ENCODE results near the gene INIP. TPM values are rescaled to one million over a fixed set of nuclear protein-coding genes. Genes with fewer than 3 reads are reported as not detected.
A peak's percentile ranks its signal among the peaks of the same experiment; 100 is the strongest.
"Not testable (repeated sequence)": the region's sequence is repeated elsewhere in the genome, so short reads cannot be mapped to it uniquely, and the experiment has no call there.

The INIP gene
- polyA plus RNA-seq, 3 donors = 33.1 to 36.2 (median 36.1) TPM

DNA sequence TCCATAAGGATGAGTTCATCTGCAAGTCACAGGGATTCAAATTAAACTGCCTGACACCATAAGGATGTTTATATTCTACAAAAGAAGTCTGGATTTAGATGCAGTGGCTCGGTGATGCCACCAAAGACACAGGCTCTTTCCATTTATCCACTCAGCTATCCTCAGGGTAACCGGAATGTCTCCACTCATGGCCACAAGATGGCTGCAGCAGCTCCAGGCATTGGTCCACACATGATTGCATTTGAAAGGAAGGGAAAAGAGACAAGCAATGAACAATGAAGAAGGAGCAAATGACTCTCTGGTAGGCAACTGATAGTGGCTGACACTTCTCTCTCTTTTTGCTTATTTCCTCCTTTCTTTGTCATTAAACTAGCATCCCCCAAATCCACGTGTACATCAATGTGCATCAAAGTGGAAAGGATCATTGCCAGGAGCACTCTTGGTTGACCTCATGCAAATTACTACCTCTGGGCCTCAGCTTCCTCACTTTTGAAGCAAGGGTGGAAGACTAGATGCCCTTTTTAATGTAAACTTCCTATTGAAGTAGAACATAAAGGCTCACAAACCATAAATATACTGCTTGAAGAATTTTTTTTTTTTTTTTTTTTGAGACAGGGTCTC lies 25.4 kb upstream of the INIP start:
- no peak for DNase-seq (ENCODE audit: low read depth in 3 of 3, low spot score in 2 of 3)

DNA sequence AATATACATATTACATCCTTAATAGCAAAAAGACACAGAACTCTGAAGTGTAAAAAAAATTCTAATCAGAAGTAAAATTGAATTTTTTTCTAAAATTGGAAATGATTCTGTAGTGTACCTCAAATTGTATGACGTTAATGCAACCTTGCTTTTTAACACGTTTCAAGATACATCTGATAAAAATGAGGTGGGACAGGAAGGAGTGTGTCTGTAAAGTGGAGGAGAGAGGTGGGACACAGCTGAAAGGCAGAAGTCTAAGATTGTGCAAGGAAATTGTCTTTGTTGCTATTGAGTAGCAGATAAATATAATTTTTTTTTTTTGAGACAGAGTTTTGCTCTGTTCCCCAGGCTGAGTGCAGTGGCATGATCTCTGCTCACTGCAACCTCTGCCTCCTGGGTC lies 17.0 kb upstream of the INIP start:
- no peak for DNase-seq (ENCODE audit: low read depth in 3 of 3, low spot score in 2 of 3)

DNA sequence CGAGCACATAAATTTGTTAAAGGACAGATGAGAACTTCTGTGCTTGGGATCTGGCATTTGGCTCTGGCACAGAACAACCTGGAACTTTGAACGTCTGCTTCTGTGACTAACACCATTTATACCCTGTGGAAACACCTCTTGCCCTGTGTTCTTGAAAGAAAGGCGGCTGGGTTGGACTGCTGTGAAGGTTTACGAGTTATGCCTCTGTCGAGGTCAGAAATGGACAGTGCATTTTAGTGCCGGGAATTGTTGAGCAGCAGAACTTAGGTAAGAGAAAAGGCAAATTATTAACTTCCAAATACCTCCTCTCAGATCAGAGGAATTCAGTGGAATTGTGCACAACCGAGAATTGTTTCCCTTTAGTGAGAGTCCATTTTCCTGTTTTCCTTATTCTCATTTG lies 14.1 kb upstream of the INIP start:
- DNase-seq (ENCODE audit: low read depth in 3 of 3, low spot score in 2 of 3) = no peak

DNA sequence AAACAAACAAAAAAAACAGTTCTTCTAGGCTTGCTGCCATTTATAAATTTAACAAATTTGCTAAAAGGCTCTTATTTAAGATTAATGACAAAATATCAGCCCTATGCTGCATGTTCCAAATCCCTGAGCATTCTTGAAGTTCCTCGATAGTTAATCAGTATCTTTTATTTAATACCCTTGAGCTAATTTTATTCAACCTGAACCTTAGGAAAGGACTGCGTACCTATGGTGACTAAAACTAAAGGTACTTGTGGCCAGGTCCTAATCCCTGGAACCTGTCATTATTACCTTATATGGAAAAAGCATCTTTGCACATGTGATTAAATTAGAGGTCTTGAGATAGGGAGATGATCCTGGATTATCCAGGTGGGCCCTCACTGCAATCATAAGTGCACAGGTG lies 10.5 kb upstream of the INIP start:
- no peak for DNase-seq (ENCODE audit: low read depth in 3 of 3, low spot score in 2 of 3)

DNA sequence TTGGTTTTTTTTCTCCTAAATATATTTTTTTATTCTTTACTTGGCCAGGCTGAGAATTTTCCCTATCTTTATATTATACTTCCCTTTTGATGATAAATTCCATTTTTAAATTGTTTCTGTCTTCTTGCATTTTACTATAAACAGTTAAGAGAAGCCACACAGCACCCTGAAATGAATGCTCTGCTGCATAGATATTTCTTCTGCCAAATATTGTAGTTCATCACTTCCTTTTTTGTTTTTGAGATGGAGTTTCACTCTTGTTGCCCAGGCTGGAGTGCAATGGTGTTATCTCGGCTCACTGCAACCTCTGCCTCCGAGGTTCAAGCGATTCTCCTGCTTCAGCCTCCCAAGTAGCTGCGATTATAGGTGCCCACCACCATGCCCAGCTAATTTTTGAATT lies 8.5 kb upstream of the INIP start:
- DNase-seq (ENCODE audit: low read depth in 3 of 3, low spot score in 2 of 3) = no peak

DNA sequence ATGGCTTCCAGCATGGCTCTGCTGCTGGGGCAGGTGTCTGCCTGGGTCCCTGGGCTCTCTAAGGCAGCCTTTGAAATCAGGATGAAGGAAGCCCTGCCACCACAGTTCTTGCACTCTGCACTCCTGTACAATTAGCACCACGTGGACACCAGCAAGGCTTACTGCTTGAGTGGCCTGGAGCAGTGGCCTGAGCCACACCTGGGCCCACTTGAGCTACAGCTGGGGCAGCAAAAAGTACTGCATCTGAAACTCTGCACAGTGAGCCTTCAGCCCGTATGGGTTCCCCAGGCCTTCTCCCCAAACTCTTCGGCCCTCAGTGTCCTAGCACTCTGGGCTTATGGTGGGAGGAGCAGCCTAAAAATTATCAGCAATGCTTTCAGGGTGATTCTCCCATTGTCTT lies 8.0 kb upstream of the INIP start:
- DNase-seq (ENCODE audit: low read depth in 3 of 3, low spot score in 2 of 3) = no peak

DNA sequence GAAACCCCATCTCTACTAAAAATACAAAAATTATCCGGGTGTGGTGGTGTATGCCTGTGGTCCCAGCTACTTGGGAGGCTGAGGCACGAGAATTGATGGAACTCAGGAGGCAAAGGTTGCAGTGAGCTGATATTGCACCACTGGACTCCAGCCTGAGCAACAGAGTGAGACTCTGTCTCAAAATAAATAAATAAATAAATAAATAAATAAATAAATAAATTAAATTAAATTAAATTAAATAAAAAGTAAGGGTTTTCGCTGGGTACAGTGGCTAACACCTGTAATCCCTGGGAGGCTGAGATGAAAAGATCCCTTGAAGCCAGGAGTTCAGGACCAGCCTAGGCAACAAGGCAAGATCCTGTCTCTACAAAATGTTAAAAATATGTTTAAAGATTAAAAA lies 4.8 kb upstream of the INIP start:
- DNase-seq (ENCODE audit: low read depth in 3 of 3, low spot score in 2 of 3) = not testable (repeated sequence)

DNA sequence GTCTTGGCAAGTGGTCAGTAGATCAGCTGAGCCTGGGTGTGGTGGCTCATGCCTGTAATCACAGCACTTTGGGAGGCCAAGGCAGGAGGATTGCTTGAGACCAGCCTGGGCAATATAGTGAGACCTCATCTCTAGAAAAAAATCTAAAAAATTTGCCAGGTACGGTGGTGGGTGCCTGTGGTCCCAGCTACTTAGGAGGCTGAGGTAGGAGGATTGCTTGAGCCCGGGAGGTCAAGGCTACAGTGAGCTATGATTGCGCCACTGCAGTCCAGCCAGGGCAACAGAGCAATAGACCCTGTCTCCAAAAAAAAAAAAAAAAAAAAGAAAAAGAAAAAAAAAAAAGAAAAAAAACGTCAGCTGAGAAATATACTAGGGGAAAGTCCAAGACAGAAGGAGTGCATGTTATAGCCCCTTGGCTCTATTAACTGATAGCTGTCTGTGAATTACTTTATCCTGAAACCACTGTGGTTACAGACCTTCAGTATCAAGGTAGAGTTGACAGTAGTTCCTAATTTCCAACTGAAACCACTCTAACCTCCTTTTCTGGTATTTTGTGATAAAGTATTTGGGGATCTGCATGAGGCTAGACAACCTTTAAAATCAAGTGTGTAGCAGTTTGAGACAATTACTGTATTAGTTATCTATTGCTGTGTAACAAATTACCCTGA lies 2.3 kb upstream of the INIP start:
- DNase-seq (ENCODE audit: low read depth in 3 of 3, low spot score in 2 of 3) = no peak

DNA sequence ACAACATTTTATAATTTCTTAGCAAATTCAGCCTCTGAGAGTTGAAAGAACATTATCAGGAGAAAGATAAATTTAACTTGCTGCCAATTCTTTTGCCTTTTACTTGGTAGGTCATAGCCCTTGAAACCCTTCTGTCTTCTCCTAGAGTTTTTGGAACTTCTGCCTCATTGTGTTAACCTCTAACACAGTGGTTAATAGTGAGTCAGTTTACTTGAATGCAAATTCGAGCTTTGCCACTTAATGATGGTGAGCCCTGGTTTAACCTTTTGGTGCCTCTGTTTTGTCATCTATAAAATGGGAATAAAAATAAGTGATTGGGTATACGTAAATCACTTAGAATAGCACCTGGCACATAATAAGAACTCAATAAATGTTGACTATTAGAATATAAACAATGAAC lies 1.8 kb upstream of the INIP start:
- no peak for DNase-seq (ENCODE audit: low read depth in 3 of 3, low spot score in 2 of 3)

DNA sequence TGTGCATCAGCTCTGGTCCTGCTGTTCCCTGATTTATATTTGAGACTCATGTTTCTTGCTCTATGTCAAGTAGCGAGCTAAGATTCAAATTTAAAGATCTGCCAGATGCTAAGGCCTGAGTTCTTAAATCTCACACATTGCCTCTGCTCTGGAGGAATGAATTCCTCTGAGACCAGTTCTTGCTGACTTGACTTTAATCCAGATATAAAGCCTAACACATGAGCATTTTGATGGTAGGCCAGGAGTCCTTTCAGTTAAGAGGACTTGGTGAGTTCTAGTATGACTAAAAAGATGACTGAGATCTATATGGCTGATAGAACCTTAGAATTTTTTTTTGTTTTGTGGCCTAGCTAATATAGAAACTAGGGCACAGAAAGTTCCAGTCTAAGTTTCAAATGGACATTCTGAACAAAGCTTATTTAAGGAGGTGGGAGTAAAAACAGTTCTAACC lies 1.3 kb upstream of the INIP start:
- no peak for DNase-seq (ENCODE audit: low read depth in 3 of 3, low spot score in 2 of 3)

DNA sequence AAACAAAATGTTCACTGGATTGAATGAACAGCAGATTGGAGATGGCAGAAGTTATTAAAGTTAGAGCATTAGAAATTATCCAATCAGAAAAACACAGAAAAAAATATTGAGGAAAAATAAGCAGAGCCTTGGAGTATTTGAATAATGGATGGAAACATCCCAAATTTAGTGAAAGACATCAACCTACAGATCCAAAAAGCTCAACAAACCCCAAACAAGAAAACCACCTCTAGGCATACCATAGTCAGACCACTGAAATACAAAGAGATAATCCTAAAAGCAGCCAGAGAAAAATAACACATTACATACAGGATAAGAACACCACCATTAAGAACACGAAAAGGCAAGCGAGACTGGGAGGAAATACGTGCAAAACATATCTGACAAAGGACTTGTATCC lies 5.2 kb downstream of the INIP start:
- no peak for DNase-seq (ENCODE audit: low read depth in 3 of 3, low spot score in 2 of 3)

DNA sequence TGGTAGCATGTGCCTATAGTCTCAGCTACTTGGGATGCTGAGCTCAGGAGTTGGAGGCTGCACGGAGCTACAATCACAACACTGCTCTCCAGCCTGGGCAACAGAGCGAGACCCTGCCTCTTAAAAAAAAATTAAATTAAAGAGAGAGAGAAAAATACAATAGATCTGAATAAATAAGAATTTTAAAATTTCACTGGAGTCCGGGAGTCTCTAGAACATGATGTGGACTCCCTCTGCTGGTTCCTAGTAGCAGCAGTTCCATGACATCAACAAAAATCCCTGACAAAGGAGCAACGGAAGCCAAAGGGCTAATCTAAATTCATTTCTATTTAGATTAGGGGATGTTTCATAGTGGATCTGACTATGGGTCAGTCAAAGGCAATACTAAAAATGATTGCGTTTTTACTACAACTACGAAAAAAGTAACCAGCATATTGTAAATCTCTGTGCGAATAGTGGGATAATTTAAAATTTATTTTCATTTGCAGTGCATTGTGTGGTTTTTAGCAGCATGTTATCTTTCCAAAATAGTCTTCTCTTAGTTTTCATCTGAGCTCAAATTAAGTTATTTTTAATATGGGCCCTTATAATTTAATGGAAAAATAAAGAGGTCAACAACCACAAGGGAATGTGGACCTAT lies 6.7 kb downstream of the INIP start:
- no peak for DNase-seq (ENCODE audit: low read depth in 3 of 3, low spot score in 2 of 3)

DNA sequence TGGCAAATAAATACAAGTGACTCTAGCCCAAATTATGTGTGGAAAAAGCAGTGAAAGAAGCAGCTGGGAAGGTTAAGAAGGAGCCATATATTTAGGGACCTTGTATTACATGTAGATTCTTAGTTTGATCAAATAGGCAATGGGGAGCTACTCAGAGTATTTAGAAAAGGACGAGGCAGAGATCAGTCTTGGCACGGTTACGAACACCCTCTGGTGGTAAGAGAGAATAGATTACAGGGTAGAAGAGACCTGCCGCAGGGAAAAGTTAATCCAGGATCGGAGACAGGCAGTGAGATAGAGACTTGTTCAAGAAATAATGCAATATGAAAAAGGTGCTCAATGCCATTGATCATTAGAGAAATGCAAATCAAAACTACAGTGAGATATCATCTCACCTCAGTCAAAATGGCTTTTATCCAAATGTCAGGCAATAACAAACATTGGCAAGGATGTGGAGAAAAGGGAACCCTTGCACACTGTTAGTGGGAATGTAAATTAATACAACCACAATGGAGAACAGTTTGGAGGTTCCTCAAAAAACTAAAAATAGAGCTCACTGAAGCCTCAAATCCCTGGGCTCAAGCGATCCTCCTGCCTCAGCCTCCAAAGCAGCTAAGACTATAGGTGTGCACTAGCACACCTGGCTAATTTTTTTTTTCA lies 12.0 kb downstream of the INIP start:
- DNase-seq (ENCODE audit: low read depth in 3 of 3, low spot score in 2 of 3) = peak in 1 of 3 donors; percentile 27

DNA sequence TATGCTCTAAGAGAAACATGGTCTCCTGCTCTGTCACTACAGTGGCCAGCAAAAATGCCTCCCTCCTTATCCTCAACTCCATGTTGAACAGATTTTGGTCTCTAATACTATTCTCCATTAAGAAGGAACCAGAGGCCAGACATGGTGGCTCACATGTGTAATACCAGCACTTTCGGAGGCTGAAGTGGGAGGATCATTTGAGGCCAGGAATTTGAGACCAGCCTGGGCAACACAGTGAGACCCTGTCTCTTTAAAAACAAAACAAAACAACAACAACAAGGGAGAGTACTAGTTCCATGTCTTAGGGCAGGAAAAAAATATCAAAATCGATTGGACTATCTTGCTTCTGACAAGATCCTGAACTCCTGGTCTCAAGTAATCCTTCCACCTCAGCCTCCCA lies 14.6 kb downstream of the INIP start:
- no peak for DNase-seq (ENCODE audit: low read depth in 3 of 3, low spot score in 2 of 3)

DNA sequence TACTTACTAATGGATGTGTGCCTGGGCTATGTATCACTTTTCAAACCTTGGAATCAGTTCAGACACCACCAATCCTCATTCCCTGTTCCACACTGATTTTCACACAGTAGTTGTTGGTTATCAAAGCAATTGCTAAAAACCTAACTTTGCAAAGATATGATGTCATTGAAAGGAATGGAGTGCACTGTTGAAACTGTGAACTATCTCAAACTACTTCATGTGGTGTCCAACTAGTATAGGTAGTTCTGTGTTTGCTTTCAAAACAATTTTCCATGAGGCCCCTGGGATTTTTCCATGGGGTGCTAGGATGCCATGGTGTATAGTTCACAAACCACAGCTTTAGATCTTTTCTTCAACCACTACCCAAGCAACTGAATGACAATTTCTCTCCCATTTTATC lies 17.8 kb downstream of the INIP start:
- DNase-seq (ENCODE audit: low read depth in 3 of 3, low spot score in 2 of 3) = no peak

DNA sequence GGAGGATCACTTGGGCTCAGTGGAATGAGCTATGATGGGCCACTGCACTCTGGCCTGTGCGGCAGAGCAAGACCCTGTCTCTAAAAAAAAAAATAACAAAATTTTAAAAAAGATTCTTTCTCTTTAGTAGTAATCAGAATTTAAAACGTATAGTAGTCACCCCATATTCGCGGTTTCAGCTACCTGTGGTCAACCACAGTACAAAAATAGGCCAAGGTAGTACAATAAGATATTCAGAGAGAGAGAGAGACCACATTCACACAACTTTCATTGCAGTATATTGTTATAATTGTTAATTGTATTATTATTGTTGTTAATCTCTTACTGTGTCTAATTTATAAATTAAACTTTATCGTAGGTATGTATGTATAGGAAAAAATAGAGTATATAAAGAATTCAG lies 18.7 kb downstream of the INIP start:
- no peak for DNase-seq (ENCODE audit: low read depth in 3 of 3, low spot score in 2 of 3)

DNA sequence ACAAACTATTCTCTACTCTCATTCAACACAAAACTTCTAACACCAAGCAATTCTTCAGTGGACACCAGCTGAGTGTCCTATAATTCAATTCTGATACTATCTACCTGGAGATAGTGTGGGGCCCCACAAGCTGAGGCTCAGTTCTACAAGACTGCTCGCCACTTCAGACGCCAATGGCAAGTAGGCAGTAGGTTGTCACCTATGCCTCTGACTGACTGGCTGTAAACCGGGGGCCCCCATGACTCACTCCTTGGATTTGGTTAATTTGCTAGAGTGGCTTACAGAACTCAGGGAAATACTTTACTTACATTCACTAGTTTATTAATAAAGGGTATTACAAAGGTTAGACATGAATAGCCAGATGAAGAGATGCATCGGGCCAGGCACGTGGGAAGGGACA lies 21.5 kb downstream of the INIP start:
- no peak for DNase-seq (ENCODE audit: low read depth in 3 of 3, low spot score in 2 of 3)

DNA sequence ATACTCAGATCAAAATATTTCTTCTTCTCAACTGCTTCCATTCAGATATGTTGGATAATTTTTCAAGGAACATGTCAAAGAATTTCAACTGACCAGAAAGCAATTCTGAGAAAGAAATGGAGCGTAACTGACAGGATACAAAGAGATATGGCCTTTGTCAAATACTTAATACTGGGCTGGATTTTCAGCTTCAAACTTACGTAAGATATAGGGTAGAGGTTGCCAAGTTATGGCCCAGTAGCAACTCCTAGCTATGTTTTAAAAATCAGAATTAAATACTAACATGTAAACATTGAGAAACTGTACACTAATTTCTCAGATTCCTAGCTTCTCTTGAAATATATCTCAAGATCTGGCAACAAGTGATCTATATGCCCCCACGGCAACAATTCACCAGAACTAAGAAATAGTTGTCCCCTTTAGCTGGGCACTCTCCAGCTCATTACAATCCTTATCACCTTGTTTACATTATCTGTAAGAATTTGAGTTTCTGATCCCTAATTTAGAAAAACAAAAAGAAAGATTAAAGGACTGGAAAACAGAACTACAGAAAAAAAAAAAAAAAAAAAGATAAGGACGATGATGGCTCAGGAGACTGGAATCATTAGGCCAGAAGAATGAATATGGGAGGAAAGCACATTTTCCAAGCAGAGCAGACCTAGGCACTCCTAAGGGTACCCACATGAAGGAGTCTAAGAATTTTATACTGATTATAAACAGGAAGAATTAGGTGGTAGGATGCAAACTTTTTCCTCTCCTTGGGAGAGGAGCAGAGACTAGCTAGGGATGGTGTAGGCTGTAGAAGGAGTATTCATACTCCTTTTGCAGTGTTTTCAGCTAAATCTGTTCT lies 23.0 kb downstream of the INIP start:
- DNase-seq (ENCODE audit: low read depth in 3 of 3, low spot score in 2 of 3) = no peak

DNA sequence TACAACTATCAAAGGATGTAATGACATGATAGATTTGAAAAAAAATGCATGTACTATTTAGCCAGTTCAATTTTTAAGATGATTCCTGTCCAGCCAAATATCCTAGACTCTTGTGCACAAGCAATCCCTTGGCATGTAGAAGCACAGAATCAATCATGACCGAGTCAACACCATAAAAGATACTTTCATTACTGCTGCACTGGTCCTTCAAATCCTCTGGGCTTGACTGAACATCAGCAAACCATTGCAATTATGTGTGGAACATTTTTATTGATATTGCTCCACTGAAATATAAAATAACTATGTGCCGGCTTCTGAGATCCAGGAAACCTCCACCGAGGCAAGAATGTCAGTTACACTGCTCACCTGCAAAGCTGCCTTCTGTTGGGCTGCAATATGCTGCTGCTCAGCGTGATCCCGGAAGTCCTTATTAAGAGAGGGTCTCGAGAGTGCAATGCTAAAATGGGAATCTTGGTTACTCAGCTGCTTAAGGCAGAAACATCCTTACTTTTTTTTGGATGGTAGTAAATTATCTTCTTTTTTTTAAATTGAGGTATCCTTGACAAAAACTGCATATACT lies 28.7 kb downstream of the INIP start:
- no peak for DNase-seq (ENCODE audit: low read depth in 3 of 3, low spot score in 2 of 3)

DNA sequence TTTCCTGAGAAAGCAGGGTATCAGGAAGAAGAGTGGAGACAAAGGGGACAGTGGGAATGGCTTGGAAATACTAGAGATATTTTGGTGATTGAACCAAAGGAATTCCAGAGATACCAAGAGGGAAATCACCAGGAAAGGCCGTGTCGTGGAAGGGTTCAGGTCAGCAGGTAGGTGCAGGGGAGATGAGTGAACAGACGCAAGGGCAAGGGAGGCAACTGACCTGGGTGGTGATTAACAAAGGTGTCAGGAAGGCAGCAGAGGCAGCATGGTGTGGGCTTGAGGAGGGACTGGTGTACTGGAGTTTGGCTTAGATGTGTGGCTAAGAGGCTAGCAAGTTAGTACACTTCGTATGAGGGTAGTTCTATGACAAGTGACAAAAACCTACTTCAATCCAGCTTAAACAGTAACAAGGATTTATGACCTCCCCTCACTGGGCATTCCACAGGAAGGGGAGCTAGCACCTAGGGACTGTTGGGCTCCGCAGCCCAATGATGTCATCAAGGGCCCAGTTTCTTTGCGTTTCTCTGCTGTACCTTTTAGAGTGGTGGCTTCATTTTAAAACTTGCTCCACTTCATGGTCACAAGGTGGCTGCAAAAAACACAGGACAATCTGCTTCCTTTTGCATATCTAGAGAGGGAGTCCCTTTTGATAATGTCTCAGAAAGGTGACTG lies 37.0 kb downstream of the INIP start:
- DNase-seq (ENCODE audit: low read depth in 3 of 3, low spot score in 2 of 3) = no peak
